Loucy (cell line): ENCODE results near the gene DCPS.

Experiments used
- EZH2phosphoT487 ChIP-seq: fragments of 200-600 bp; IDR thresholded peaks from 2 replicates; pipeline ENCODE4 v1.6.1; 2018; ENCODE audit warnings: antibody characterized with exemption, mild to moderate bottlenecking, moderate library complexity, borderline replicate concordance
- TF ChIP-seq, protein P1 (sequence below): fragments of 200-600 bp; sonication (generic); conservative IDR thresholded peaks from 2 replicates; pipeline ENCODE4 v1.5.1; 2014; ENCODE audit warnings: mild to moderate bottlenecking, antibody characterized with exemption, low read length

DNA sequence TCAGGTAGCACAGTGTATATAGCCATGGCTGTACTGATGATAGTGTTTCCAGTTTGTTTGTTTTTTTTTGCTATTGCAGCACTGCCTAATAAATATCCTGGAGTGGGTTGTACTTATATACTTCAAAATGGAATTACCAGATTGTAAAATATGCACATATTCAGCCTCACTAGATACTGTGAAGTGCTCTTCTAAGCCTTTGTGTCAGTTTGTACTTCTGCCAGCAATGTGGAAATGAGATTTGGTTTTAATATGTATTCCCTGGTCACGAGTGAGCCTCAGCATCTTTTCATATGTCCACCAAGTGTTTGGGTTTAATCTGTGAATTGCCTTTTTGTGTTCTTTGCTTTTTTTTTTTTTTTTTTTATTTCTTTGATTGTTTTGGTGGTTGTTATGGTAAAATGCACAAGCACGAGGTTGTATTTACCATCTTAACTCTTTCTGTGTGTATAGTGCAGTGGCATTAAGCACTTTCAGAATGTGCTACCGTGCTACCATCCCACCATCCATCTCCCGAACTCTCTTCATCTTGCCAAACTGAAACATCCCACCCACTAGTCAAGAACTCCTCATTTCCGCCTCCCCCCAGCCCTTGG lies 86.5 kb downstream of the DCPS start:
- TF ChIP-seq, protein P1, sequence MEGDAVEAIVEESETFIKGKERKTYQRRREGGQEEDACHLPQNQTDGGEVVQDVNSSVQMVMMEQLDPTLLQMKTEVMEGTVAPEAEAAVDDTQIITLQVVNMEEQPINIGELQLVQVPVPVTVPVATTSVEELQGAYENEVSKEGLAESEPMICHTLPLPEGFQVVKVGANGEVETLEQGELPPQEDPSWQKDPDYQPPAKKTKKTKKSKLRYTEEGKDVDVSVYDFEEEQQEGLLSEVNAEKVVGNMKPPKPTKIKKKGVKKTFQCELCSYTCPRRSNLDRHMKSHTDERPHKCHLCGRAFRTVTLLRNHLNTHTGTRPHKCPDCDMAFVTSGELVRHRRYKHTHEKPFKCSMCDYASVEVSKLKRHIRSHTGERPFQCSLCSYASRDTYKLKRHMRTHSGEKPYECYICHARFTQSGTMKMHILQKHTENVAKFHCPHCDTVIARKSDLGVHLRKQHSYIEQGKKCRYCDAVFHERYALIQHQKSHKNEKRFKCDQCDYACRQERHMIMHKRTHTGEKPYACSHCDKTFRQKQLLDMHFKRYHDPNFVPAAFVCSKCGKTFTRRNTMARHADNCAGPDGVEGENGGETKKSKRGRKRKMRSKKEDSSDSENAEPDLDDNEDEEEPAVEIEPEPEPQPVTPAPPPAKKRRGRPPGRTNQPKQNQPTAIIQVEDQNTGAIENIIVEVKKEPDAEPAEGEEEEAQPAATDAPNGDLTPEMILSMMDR = no peak
- TF ChIP-seq EZH2phosphoT487 = no peak
